Suprapubic skin (tissue), 3 donors: ENCODE results near the gene METAP2.

Experiments used
- EP300 ChIP-seq: sonication (generic); formaldehyde crosslinking; IDR thresholded peaks from one replicate; pipeline ENCODE4 v1.6.1; 2017; ENCODE audit warnings: antibody characterized with exemption
- POLR2A ChIP-seq, 2 donors: fragments of 450-650 bp; IDR thresholded peaks; one replicate each; pipeline ENCODE4 v1.6.1; 2017; ENCODE audit warnings: antibody characterized with exemption in 2 of 2, mild to moderate bottlenecking in 2 of 2, moderate library complexity in 2 of 2
- TF ChIP-seq, protein P1 (sequence below), 2 donors: fragments of 200-600 bp in 1 of 2; fragments of 450-650 bp in 1 of 2; sonication (generic) in 1 of 2; IDR thresholded peaks; one replicate each; pipeline ENCODE4 v1.5.1; 2016 to 2019; ENCODE audit warnings: antibody characterized with exemption in 2 of 2, mild to moderate bottlenecking in 1 of 2, moderate library complexity in 1 of 2

DNA sequence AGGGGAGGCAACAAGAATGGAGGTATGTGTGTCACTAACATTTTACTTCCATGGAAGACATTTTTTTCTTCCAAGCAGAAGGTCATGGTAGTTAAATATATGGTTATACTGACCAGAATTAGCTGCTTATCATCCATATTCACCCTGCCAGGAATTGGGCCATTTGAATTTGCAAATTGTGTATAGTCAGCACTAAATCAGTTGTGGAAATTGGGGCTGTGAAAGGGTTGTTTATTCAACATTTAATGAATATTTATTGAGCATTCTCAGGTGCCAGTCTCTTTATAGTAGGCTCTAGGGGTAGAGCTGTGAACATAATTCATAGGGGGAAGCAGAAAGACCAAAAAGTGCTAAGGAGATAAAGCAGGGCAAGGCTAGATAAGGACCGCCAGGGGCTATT lies 38.0 kb downstream of the METAP2 start:
- TF ChIP-seq EP300 (no peak), POLR2A (IDR thresholded peaks at IDR 0.05) (no peak)
- TF ChIP-seq, protein P1, sequence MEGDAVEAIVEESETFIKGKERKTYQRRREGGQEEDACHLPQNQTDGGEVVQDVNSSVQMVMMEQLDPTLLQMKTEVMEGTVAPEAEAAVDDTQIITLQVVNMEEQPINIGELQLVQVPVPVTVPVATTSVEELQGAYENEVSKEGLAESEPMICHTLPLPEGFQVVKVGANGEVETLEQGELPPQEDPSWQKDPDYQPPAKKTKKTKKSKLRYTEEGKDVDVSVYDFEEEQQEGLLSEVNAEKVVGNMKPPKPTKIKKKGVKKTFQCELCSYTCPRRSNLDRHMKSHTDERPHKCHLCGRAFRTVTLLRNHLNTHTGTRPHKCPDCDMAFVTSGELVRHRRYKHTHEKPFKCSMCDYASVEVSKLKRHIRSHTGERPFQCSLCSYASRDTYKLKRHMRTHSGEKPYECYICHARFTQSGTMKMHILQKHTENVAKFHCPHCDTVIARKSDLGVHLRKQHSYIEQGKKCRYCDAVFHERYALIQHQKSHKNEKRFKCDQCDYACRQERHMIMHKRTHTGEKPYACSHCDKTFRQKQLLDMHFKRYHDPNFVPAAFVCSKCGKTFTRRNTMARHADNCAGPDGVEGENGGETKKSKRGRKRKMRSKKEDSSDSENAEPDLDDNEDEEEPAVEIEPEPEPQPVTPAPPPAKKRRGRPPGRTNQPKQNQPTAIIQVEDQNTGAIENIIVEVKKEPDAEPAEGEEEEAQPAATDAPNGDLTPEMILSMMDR (IDR thresholded peaks at IDR 0.05), result no peak
